Measurements from ENCODE around the gene ESM1. TPM values are rescaled to one million over a fixed set of nuclear protein-coding genes. Genes with fewer than 3 reads are reported as not detected.
"Not testable (repeated sequence)": the region's sequence is repeated elsewhere in the genome, so short reads cannot be mapped to it uniquely, and the experiment has no call there.

ESM1 gene
- not detected for polyA plus RNA-seq (2012; ENCODE audit: insufficient read depth, insufficient read length)

GRCh38 chr5:54985301-54986268 is at the start of gene ESM1:
Gene ESM1, minus strand, starts transcription at chr5:54985593. Its CDS starts 76 bp downstream, at chr5:54985517.
- DNase-seq (ENCODE audit: low read depth, low spot score) = no peak
- H3K4me3 ChIP-seq (ENCODE audit: low read length) = no peak within 1 kb of the TSS

GRCh38 chr5:55033568-55033967 is 48.2 kb upstream of the ESM1 start:
- DNase-seq (ENCODE audit: low read depth, low spot score) = no peak
- H3K4me3 ChIP-seq (ENCODE audit: low read length) = no peak overlapping the region

GRCh38 chr5:55031492-55031891 is 46.1 kb upstream of the ESM1 start:
- DNase-seq (ENCODE audit: low read depth, low spot score) = no peak
- no peak overlapping the region for H3K4me3 ChIP-seq (ENCODE audit: low read length)

- H3K4me3 ChIP-seq (ENCODE audit: low read length) = no peak overlapping the region
- DNase-seq (ENCODE audit: low read depth, low spot score) = no peak
Measured at GRCh38 chr5:55030676-55031369, 45.4 kb upstream of the ESM1 start.

- no peak overlapping the region for H3K4me3 ChIP-seq (ENCODE audit: low read length)
- DNase-seq (ENCODE audit: low read depth, low spot score) = no peak
Measured at GRCh38 chr5:55030220-55030619, 44.8 kb upstream of the ESM1 start.

- no peak overlapping the region for H3K4me3 ChIP-seq (ENCODE audit: low read length)
- DNase-seq (ENCODE audit: low read depth, low spot score) = peak; percentile 83
Measured at GRCh38 chr5:55027595-55027994, 42.2 kb upstream of the ESM1 start.

- DNase-seq (ENCODE audit: low read depth, low spot score) = peak; percentile 70
Measured at GRCh38 chr5:55022450-55022849, 37.1 kb upstream of the ESM1 start.

GRCh38 chr5:55021821-55022220 is 36.4 kb upstream of the ESM1 start:
- no peak for DNase-seq (ENCODE audit: low read depth, low spot score)
- H3K4me3 ChIP-seq (ENCODE audit: low read length) = no peak overlapping the region

More at GRCh38 chr5:55022450-55022849, 37.1 kb upstream of the ESM1 start:
- no peak overlapping the region for H3K4me3 ChIP-seq (ENCODE audit: low read length)

GRCh38 chr5:55021410-55021809 is 36.0 kb upstream of the ESM1 start:
- H3K4me3 ChIP-seq (ENCODE audit: low read length) = no peak overlapping the region
- DNase-seq (ENCODE audit: low read depth, low spot score) = no peak

GRCh38 chr5:55010149-55010548 is 24.8 kb upstream of the ESM1 start:
- not testable (repeated sequence) for H3K4me3 ChIP-seq (ENCODE audit: low read length); DNase-seq (ENCODE audit: low read depth, low spot score)

GRCh38 chr5:55004729-55005128 is 19.3 kb upstream of the ESM1 start:
- H3K4me3 ChIP-seq (ENCODE audit: low read length) = no peak overlapping the region
- DNase-seq (ENCODE audit: low read depth, low spot score) = no peak

- DNase-seq (ENCODE audit: low read depth, low spot score) = no peak
- no peak overlapping the region for H3K4me3 ChIP-seq (ENCODE audit: low read length)
Measured at GRCh38 chr5:55003432-55004065, 18.2 kb upstream of the ESM1 start.

- H3K4me3 ChIP-seq (ENCODE audit: low read length) = not testable (repeated sequence)
- DNase-seq (ENCODE audit: low read depth, low spot score) = peak; percentile 56
Measured at GRCh38 chr5:55002166-55002565, 16.8 kb upstream of the ESM1 start.

- DNase-seq (ENCODE audit: low read depth, low spot score) = no peak
- no peak overlapping the region for H3K4me3 ChIP-seq (ENCODE audit: low read length)
Measured at GRCh38 chr5:54997081-54997480, 11.7 kb upstream of the ESM1 start.

GRCh38 chr5:54996466-54996865 is 11.1 kb upstream of the ESM1 start:
- no peak for DNase-seq (ENCODE audit: low read depth, low spot score)
- no peak overlapping the region for H3K4me3 ChIP-seq (ENCODE audit: low read length)

- DNase-seq (ENCODE audit: low read depth, low spot score) = no peak
- no peak overlapping the region for H3K4me3 ChIP-seq (ENCODE audit: low read length)
Measured at GRCh38 chr5:54995168-54995567, 9.8 kb upstream of the ESM1 start.

- no peak for DNase-seq (ENCODE audit: low read depth, low spot score)
- no peak overlapping the region for H3K4me3 ChIP-seq (ENCODE audit: low read length)
Measured at GRCh38 chr5:54994628-54995027, 9.2 kb upstream of the ESM1 start.

GRCh38 chr5:54993318-54993717 is 7.9 kb upstream of the ESM1 start:
- DNase-seq (ENCODE audit: low read depth, low spot score) = no peak

GRCh38 chr5:54991416-54991815 is 6.0 kb upstream of the ESM1 start:
- H3K4me3 ChIP-seq (ENCODE audit: low read length) = no peak overlapping the region
- DNase-seq (ENCODE audit: low read depth, low spot score) = no peak

More at GRCh38 chr5:54993318-54993717, 7.9 kb upstream of the ESM1 start:
- H3K4me3 ChIP-seq (ENCODE audit: low read length) = no peak overlapping the region

GRCh38 chr5:54990841-54991258 is 5.5 kb upstream of the ESM1 start:
- DNase-seq (ENCODE audit: low read depth, low spot score) = no peak
- no peak overlapping the region for H3K4me3 ChIP-seq (ENCODE audit: low read length)
